HEK293 (cell line): ENCODE measurements around the gene ADCY4.

Experiments used
- CTCF ChIA-PET: fragments of 350-600 bp; formaldehyde crosslinking; extraction: SDS; loops from one replicate; lab custom pipeline; 2021; ENCODE audit warnings: antibody characterized with exemption; lab: Yijun Ruan, JAX
- POLR2A ChIA-PET: fragments of 300-600 bp; formaldehyde crosslinking; extraction: SDS; loops from one replicate; lab custom pipeline; 2020; ENCODE audit warnings: antibody characterized with exemption, inconsistent platforms; lab: Yijun Ruan, JAX
- H3K27ac ChIP-seq: fragments of 200-500 bp; sonication (Bioruptor generic); 2 replicates; pipeline ENCODE4 v1.5.1; 2014; ENCODE audit warnings: low read depth, low read length, control low read depth, inconsistent platforms; ENCODE audit errors: extremely low read depth
- H3K36me3 ChIP-seq, 2 experiments: fragments of 200-500 bp in 1 of 2; sonication (Bioruptor generic) in 1 of 2; 1 replicate in 1 of 2; 2 replicates in 1 of 2; pipeline ENCODE4 v1.5.1; 2014 to 2017; ENCODE audit warnings: inconsistent platforms in 2 of 2, low read length in 2 of 2; ENCODE audit not compliant: control insufficient read depth in 2 of 2, insufficient read depth in 1 of 2
- H3K4me1 ChIP-seq: fragments of 200-500 bp; sonication (Bioruptor generic); 2 replicates; pipeline ENCODE4 v1.5.1; 2014; ENCODE audit warnings: mild to moderate bottlenecking, low read length, inconsistent platforms; ENCODE audit not compliant: control insufficient read depth, insufficient read depth
- H3K4me3 ChIP-seq: 2 replicates; pipeline ENCODE4 v1.5.1; 2011; ENCODE audit warnings: low read depth, mild to moderate bottlenecking, control low read depth, low read length, moderate library complexity
- H3K9me3 ChIP-seq: fragments of 200-500 bp; sonication (Bioruptor generic); 2 replicates; pipeline ENCODE4 v1.5.1; 2014; ENCODE audit warnings: low read depth, low read length, inconsistent platforms; ENCODE audit not compliant: control insufficient read depth, insufficient read depth
- ATF2 ChIP-seq: fragments of 450-650 bp; formaldehyde crosslinking; IDR thresholded peaks from 2 replicates; pipeline ENCODE4 v1.5.1; 2016; ENCODE audit warnings: missing biosample characterization, missing genetic modification characterization, low read depth
- BCL11B ChIP-seq: fragments of 450-650 bp; formaldehyde crosslinking; IDR thresholded peaks from 2 replicates; pipeline ENCODE4 v1.5.1; 2016; ENCODE audit warnings: low read depth, missing biosample characterization, missing genetic modification characterization
- EGR2 ChIP-seq: fragments of 450-650 bp; formaldehyde crosslinking; IDR thresholded peaks from 2 replicates; pipeline ENCODE4 v1.5.1; 2016; ENCODE audit warnings: low read depth, missing biosample characterization, missing genetic modification characterization
- HOXC10 ChIP-seq: sonication (generic); formaldehyde crosslinking; IDR thresholded peaks from 2 replicates; pipeline ENCODE4 v1.8.1; 2023; ENCODE audit warnings: mild to moderate bottlenecking, missing genetic modification reagents
- MZF1 ChIP-seq: fragments of 450-650 bp; formaldehyde crosslinking; IDR thresholded peaks from 2 replicates; pipeline ENCODE4 v1.5.1; 2017; ENCODE audit warnings: missing biosample characterization, missing genetic modification characterization, borderline replicate concordance
- PRDM4 ChIP-seq: fragments of 450-650 bp; formaldehyde crosslinking; IDR thresholded peaks from 2 replicates; pipeline ENCODE4 v1.5.1; 2017; ENCODE audit warnings: missing biosample characterization, missing genetic modification characterization
- SP3 ChIP-seq: fragments of 450-650 bp; formaldehyde crosslinking; IDR thresholded peaks from 2 replicates; pipeline ENCODE4 v1.5.1; 2016; ENCODE audit warnings: missing biosample characterization, missing genetic modification characterization
- YY2 ChIP-seq: fragments of 450-650 bp; formaldehyde crosslinking; IDR thresholded peaks from 2 replicates; pipeline ENCODE4 v1.5.1; 2016; ENCODE audit warnings: missing biosample characterization, missing genetic modification characterization
- ZFP3 ChIP-seq: fragments of 450-650 bp; formaldehyde crosslinking; IDR thresholded peaks from 2 replicates; pipeline ENCODE4 v1.5.1; 2016; ENCODE audit warnings: low read depth, missing biosample characterization, missing genetic modification characterization
- ZIC2 ChIP-seq: fragments of 450-650 bp; formaldehyde crosslinking; IDR thresholded peaks from 2 replicates; pipeline ENCODE4 v1.5.1; 2016; ENCODE audit warnings: missing biosample characterization, missing genetic modification characterization
- ZNF114 ChIP-seq: fragments of 450-650 bp; formaldehyde crosslinking; IDR thresholded peaks from 2 replicates; pipeline ENCODE4 v1.5.0; 2017; ENCODE audit warnings: missing biosample characterization, missing genetic modification characterization
- ZNF175 ChIP-seq: fragments of 450-650 bp; formaldehyde crosslinking; IDR thresholded peaks from 2 replicates; pipeline ENCODE4 v1.5.1; 2016; ENCODE audit warnings: missing biosample characterization, missing genetic modification characterization
- ZNF223 ChIP-seq: fragments of 450-650 bp; formaldehyde crosslinking; IDR thresholded peaks from 2 replicates; pipeline ENCODE4 v1.5.1; 2016; ENCODE audit warnings: missing biosample characterization, missing genetic modification characterization
- ZNF561 ChIP-seq: fragments of 450-650 bp; IDR thresholded peaks from 2 replicates; pipeline ENCODE4 v1.5.1; 2018; ENCODE audit warnings: missing biosample characterization, missing genetic modification characterization, borderline replicate concordance
- ZNF580 ChIP-seq: fragments of 450-650 bp; formaldehyde crosslinking; IDR thresholded peaks from 2 replicates; pipeline ENCODE4 v1.5.1; 2016; ENCODE audit warnings: missing biosample characterization, missing genetic modification characterization
- ZNF639 ChIP-seq: fragments of 450-650 bp; formaldehyde crosslinking; IDR thresholded peaks from 2 replicates; pipeline ENCODE4 v1.5.1; 2016; ENCODE audit warnings: missing biosample characterization, missing genetic modification characterization
- ZNF645 ChIP-seq: fragments of 450-650 bp; formaldehyde crosslinking; IDR thresholded peaks from 2 replicates; pipeline ENCODE4; 2016; ENCODE audit warnings: missing biosample characterization, missing genetic modification characterization
- ZNF692 ChIP-seq: fragments of 450-650 bp; formaldehyde crosslinking; IDR thresholded peaks from 2 replicates; pipeline ENCODE4 v1.5.1; 2016; ENCODE audit warnings: missing biosample characterization, missing genetic modification characterization
- ZNF785 ChIP-seq: fragments of 450-650 bp; formaldehyde crosslinking; IDR thresholded peaks from 2 replicates; pipeline ENCODE4 v1.5.1; 2016; ENCODE audit warnings: missing biosample characterization, missing genetic modification characterization
- ZNF837 ChIP-seq: fragments of 450-650 bp; formaldehyde crosslinking; IDR thresholded peaks from 2 replicates; pipeline ENCODE4 v1.5.1; 2016; ENCODE audit warnings: missing biosample characterization, missing genetic modification characterization
- ZSCAN5A ChIP-seq: fragments of 450-650 bp; formaldehyde crosslinking; IDR thresholded peaks from 2 replicates; pipeline ENCODE4 v1.5.1; 2016; ENCODE audit warnings: missing biosample characterization, missing genetic modification characterization

Gene ADCY4

GRCh38 chr14:24282736-24283135 lies 52.1 kb downstream of the ADCY4 start:
- H3K9me3 ChIP-seq: no peaks in the 10 kb centered on the region
- ChIA-PET CTCF (interaction anchor here (1.0 to 2.0 kb wide), 6 partner anchors 10 to 149 kb away, joined by 3 to 7 read pairs (median 4); partner anchors contain the start of genes RABGGTA and TINF2), POLR2A (interaction anchor here (1.4 to 2.9 kb wide), 4 partner anchors 9 to 40 kb away, joined by 3 to 14 read pairs (median 10); partner anchors contain the start of genes RABGGTA and TINF2)
- H3K36me3 ChIP-seq: no peaks in the 10 kb centered on the region
- no peak overlapping the region for H3K4me3 ChIP-seq
- H3K4me1 ChIP-seq: no peaks in the 10 kb centered on the region
- H3K27ac ChIP-seq: no peak overlapping the region
- TF ChIP-seq ZNF692 (0 out of 2 replicates have a peak, but pooled peaks have one; percentile 20), ZNF561 (no peak), EGR2 (tag by site-specific recombination) (0 out of 2 replicates have a peak, but pooled peaks have one; percentile 33), ZNF223 (no peak), ZIC2 (peak; percentile 59)

GRCh38 chr14:24281636-24282035 lies 53.2 kb downstream of the ADCY4 start:
- ChIA-PET POLR2A (interaction anchor here (2.9 kb wide), 1 partner anchor 10 kb away, joined by 14 read pairs; the partner anchor contains the start of gene RABGGTA), CTCF (interaction anchor here (1.4 to 1.5 kb wide), 2 partner anchors 11 to 16 kb away, joined by 4 read pairs; partner anchors contain the start of gene RABGGTA)
- Histone ChIP-seq H3K4me3 (no peak overlapping the region), H3K27ac (no peak overlapping the region), H3K9me3 (no peaks in the 10 kb centered on the region), H3K36me3 (no peaks in the 10 kb centered on the region), H3K4me1 (no peaks in the 10 kb centered on the region)
- no peak for TF ChIP-seq BCL11B (tag by site-specific recombination)
- no peak for TF ChIP-seq PRDM4 (tag by site-specific recombination)
- no peak for TF ChIP-seq MZF1 (tag by site-specific recombination)

GRCh38 chr14:24280797-24281460 lies 53.9 kb downstream of the ADCY4 start:
- H3K27ac ChIP-seq: no peak overlapping the region
- no peaks in the 10 kb centered on the region for H3K9me3 ChIP-seq
- CTCF ChIA-PET: interaction anchor here (0.6 to 1.5 kb wide), 4 partner anchors 9 to 33 kb away, joined by 3 to 4 read pairs (median 4); partner anchors contain the start of gene RABGGTA
- H3K36me3 ChIP-seq: no peaks in the 10 kb centered on the region
- no peaks in the 10 kb centered on the region for H3K4me1 ChIP-seq
- no peak overlapping the region for H3K4me3 ChIP-seq
- POLR2A ChIA-PET: interaction anchor here (0.5 to 2.9 kb wide), 2 partner anchors 10 to 810 kb away, joined by 3 to 14 read pairs; partner anchors contain the start of gene RABGGTA
- TF ChIP-seq ZNF639: no peak
- no peak for TF ChIP-seq ZNF580 (tag by site-specific recombination)
- TF ChIP-seq YY2 (tag by site-specific recombination): no peak
- TF ChIP-seq ZNF837 (tag by site-specific recombination): no peak
- no peak for TF ChIP-seq ZNF785
- no peak for TF ChIP-seq ZFP3
- no peak for TF ChIP-seq HOXC10 (CRISPR knock-in tag)
- TF ChIP-seq ZNF175 (tag by site-specific recombination): no peak
- TF ChIP-seq SP3 (tag by site-specific recombination): no peak
- no peak for TF ChIP-seq ZSCAN5A
- no peak for TF ChIP-seq ZNF645
- TF ChIP-seq ZNF114: no peak
- TF ChIP-seq ATF2 (tag by site-specific recombination): no peak
